H9 (cell line): Measurements from ENCODE around the gene SNUPN. TPM values are rescaled to one million over a fixed set of nuclear protein-coding genes. Genes with fewer than 3 reads are reported as not detected.
A peak's percentile ranks its signal among the peaks of the same experiment; 100 is the strongest.

Source experiments
- DNase-seq: peaks from one replicate; pipeline ENCODE4 v3.0.0-alpha.2; 2017
- H2AFZ ChIP-seq: one replicate; pipeline ENCODE4 v1.6.1; 2013; ENCODE audit warnings: mild to moderate bottlenecking, low read length, control low read depth, moderate library complexity
- H2AK5ac ChIP-seq: 2 replicates; pipeline ENCODE4 v1.6.1; 2013; ENCODE audit warnings: low read length, control low read depth, mixed read lengths; ENCODE audit not compliant: insufficient read length
- H2BK120ac ChIP-seq: one replicate; pipeline ENCODE4 v1.6.1; 2013; ENCODE audit warnings: low read depth, mild to moderate bottlenecking, low read length, control low read depth, inconsistent platforms; ENCODE audit not compliant: poor library complexity, severe bottlenecking
- H2BK12ac ChIP-seq: 2 replicates; pipeline ENCODE4 v1.6.1; 2013; ENCODE audit warnings: low read length, control low read depth, mixed read lengths, low read depth; ENCODE audit not compliant: insufficient read length
- H2BK15ac ChIP-seq: 2 replicates; pipeline ENCODE4 v1.6.1; 2013; ENCODE audit warnings: low read depth, low read length, control low read depth
- H2BK20ac ChIP-seq: one replicate; pipeline ENCODE4 v1.6.1; 2013; ENCODE audit warnings: low read depth, mild to moderate bottlenecking, low read length, control low read depth, inconsistent platforms; ENCODE audit not compliant: poor library complexity, severe bottlenecking
- H2BK5ac ChIP-seq: 2 replicates; pipeline ENCODE4 v1.6.1; 2013; ENCODE audit warnings: low read length, control low read depth, mixed read lengths; ENCODE audit not compliant: insufficient read length
- H3K14ac ChIP-seq: 2 replicates; pipeline ENCODE4 v1.6.1; 2013; ENCODE audit warnings: low read length, control low read depth; ENCODE audit not compliant: insufficient read depth
- H3K18ac ChIP-seq: 2 replicates; pipeline ENCODE4 v1.6.1; 2013; ENCODE audit warnings: low read depth, mild to moderate bottlenecking, mixed read lengths, low read length, control low read depth; ENCODE audit not compliant: insufficient read length
- H3K23ac ChIP-seq: 2 replicates; pipeline ENCODE4 v1.6.1; 2013; ENCODE audit warnings: low read length, control low read depth, mixed read lengths, low read depth; ENCODE audit not compliant: insufficient read length
- H3K23me2 ChIP-seq: 2 replicates; pipeline ENCODE4 v1.6.1; 2013; ENCODE audit warnings: low read depth, mild to moderate bottlenecking, mixed read lengths, low read length, control low read depth; ENCODE audit not compliant: insufficient read length, poor library complexity, severe bottlenecking
- H3K27ac ChIP-seq: 2 replicates; pipeline ENCODE4 v1.5.1; 2013; ENCODE audit warnings: low read length, control low read depth, mixed read lengths, low read depth; ENCODE audit not compliant: insufficient read length
- H3K27me3 ChIP-seq: 2 replicates; pipeline ENCODE4 v1.6.1; 2013; ENCODE audit warnings: low read length, control low read depth, inconsistent platforms; ENCODE audit not compliant: insufficient read depth
- H3K4ac ChIP-seq: 2 replicates; pipeline ENCODE4 v1.6.1; 2013; ENCODE audit warnings: low read depth, mild to moderate bottlenecking, control low read depth, inconsistent platforms, low read length, moderate library complexity
- H3K4me1 ChIP-seq: 2 replicates; pipeline ENCODE4 v1.6.1; 2013; ENCODE audit warnings: low read length, control low read depth, inconsistent platforms; ENCODE audit not compliant: insufficient read depth
- H3K4me2 ChIP-seq: 2 replicates; pipeline ENCODE4 v1.6.1; 2013; ENCODE audit warnings: low read length, control low read depth, mixed read lengths; ENCODE audit not compliant: insufficient read length, insufficient read depth
- H3K56ac ChIP-seq: 2 replicates; pipeline ENCODE4 v1.6.1; 2013; ENCODE audit warnings: low read depth, mild to moderate bottlenecking, mixed read lengths, low read length, control low read depth; ENCODE audit not compliant: insufficient read length
- H3K79me1 ChIP-seq: 2 replicates; pipeline ENCODE4 v1.6.1; 2013; ENCODE audit warnings: low read depth, mild to moderate bottlenecking, moderate library complexity, low read length, control low read depth, inconsistent platforms; ENCODE audit not compliant: insufficient read depth, poor library complexity, severe bottlenecking
- H3K79me2 ChIP-seq: 2 replicates; pipeline ENCODE4 v1.6.1; 2013; ENCODE audit warnings: low read length, control low read depth, inconsistent platforms; ENCODE audit not compliant: insufficient read depth
- H3K9ac ChIP-seq: 2 replicates; pipeline ENCODE4 v1.6.1; 2013; ENCODE audit warnings: low read length, control low read depth, mixed read lengths; ENCODE audit not compliant: insufficient read length; ENCODE audit errors: extremely low read depth
- H3K9me3 ChIP-seq: one replicate; pipeline ENCODE4 v1.6.1; 2013; ENCODE audit warnings: low read depth, low read length, inconsistent platforms; ENCODE audit not compliant: control insufficient read depth
- H3T11ph ChIP-seq: one replicate; pipeline ENCODE4 v1.6.1; 2013; ENCODE audit warnings: mild to moderate bottlenecking, low read length, control low read depth, inconsistent platforms
- H4K20me1 ChIP-seq: one replicate; pipeline ENCODE4 v1.6.1; 2013; ENCODE audit not compliant: control insufficient read depth, insufficient read length, insufficient read depth
- H4K5ac ChIP-seq: 2 replicates; pipeline ENCODE4 v1.6.1; 2013; ENCODE audit warnings: low read depth, mild to moderate bottlenecking, mixed read lengths, low read length, control low read depth; ENCODE audit not compliant: insufficient read length
- H4K8ac ChIP-seq: replicated peaks from 2 replicates; pipeline ENCODE4 v1.6.1; 2013; ENCODE audit warnings: low read length, control low read depth, mixed read lengths, low read depth; ENCODE audit not compliant: insufficient read length
- H4K91ac ChIP-seq: 2 replicates; pipeline ENCODE4 v1.6.1; 2013; ENCODE audit warnings: low read depth, mild to moderate bottlenecking, moderate library complexity, mixed read lengths, low read length, control low read depth; ENCODE audit not compliant: insufficient read length
- H3K27ac Mint-ChIP-seq, 3 experiments: 2 replicates in 2 of 3; 3 replicates in 1 of 3; pipeline ENCODE4 v1.8.0; 2020 to 2021; ENCODE audit warnings: mixed read lengths in 3 of 3, mild to moderate bottlenecking in 1 of 3, moderate library complexity in 1 of 3
- H3K27me3 Mint-ChIP-seq: 2 replicates; pipeline ENCODE4 v1.8.0; 2021; ENCODE audit warnings: low read depth, mild to moderate bottlenecking, moderate library complexity, mixed read lengths
- H3K36me3 Mint-ChIP-seq, 3 experiments: 2 replicates in 2 of 3; 3 replicates in 1 of 3; pipeline ENCODE4 v1.8.0; 2020 to 2021; ENCODE audit warnings: low read depth in 3 of 3, mixed read lengths in 3 of 3; ENCODE audit not compliant: insufficient read depth in 1 of 3
- H3K4me1 Mint-ChIP-seq, 2 experiments: 2 replicates each; pipeline ENCODE4 v1.8.0; 2020; ENCODE audit warnings: mixed read lengths in 2 of 2
- H3K4me3 Mint-ChIP-seq, 2 experiments: 2 replicates in 1 of 2; 3 replicates in 1 of 2; pipeline ENCODE4 v1.8.0; 2020 to 2021; ENCODE audit warnings: mild to moderate bottlenecking in 2 of 2, mixed read lengths in 2 of 2, moderate library complexity in 1 of 2
- H3K9me3 Mint-ChIP-seq, 2 experiments: 2 replicates in 1 of 2; 3 replicates in 1 of 2; pipeline ENCODE4 v1.8.0; 2020; ENCODE audit warnings: mild to moderate bottlenecking in 2 of 2, mixed read lengths in 2 of 2, moderate library complexity in 1 of 2
- total RNA-seq: library from RNA; stranded (reverse); gene quantifications from 2 replicates; pipeline ENCODE4 v1.2.1, GENCODE V29; 2021
- TF ChIP-seq, protein P1 (sequence below): fragments of 200-600 bp; sonication (generic); conservative IDR thresholded peaks from 3 replicates; pipeline ENCODE4 v1.8.0; 2021; ENCODE audit warnings: antibody characterized with exemption, mild to moderate bottlenecking

The SNUPN gene
- total RNA-seq, 1 experiment from 2014 or later, result 32.7 TPM

DNA sequence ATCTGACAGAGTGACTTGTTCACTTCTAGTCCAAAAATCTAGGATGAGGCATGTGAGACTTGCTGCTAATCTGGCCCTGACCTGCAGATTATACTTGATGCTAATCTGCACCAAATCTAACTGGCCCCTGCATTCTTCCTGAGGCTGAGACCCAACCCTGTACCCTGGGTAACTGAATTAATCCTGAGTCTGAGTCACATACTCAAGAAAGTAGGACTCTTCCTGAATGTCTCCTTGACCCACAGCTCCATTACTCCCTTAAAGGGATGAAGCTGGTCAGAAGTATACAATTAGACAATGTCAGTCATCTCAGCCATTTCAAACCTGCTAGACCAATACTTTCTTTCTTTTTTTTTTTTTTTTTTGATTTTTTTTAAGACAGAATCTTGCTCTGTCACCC lies 71.9 kb downstream of the SNUPN start:
- Histone ChIP-seq H4K5ac (no peak overlapping the region), H2BK12ac (no peak overlapping the region), H2BK20ac (no peak overlapping the region), H3K18ac (no peak overlapping the region), H3K4ac (no peak overlapping the region), H3K4me1 (no peaks in the 10 kb centered on the region), H3K79me1 (peaks cover 14% of the 10 kb centered on the region), H2BK120ac (no peak overlapping the region), H3T11ph (no peak overlapping the region), H3K23ac (no peak overlapping the region), H2BK5ac (no peak overlapping the region), H2BK15ac (no peak overlapping the region), H3K79me2 (peaks cover 11% of the 10 kb centered on the region; the same call in 1 of the 2 replicates), H3K9ac (no peak overlapping the region), H3K23me2 (no peaks in the 10 kb centered on the region), H3K9me3 (no peaks in the 10 kb centered on the region), H3K27me3 (no peaks in the 10 kb centered on the region), H3K14ac (no peak overlapping the region), H3K56ac (no peak overlapping the region), H3K4me2 (no peak overlapping the region), H4K20me1 (no peaks in the 10 kb centered on the region), H2AK5ac (no peak overlapping the region), H2AFZ (no peak overlapping the region), H4K8ac (no peak overlapping the region), H3K27ac (no peak overlapping the region), H4K91ac (no peak overlapping the region)
- Mint-ChIP-seq H3K9me3 (no peaks in the 10 kb centered on the region), H3K36me3 (peaks cover 0 to 4% (median 4%) of the 10 kb centered on the region in 3 experiments; a peak in 4 of 7 replicates), H3K4me1 (no peaks in the 10 kb centered on the region; a peak in 1 of 4 replicates), H3K27me3 (no peaks in the 10 kb centered on the region), H3K27ac (peak overlapping the region in 1 of 3 experiments; percentile 16; a peak in 2 of 7 replicates), H3K4me3 (no peak overlapping the region)
- TF ChIP-seq, protein P1, sequence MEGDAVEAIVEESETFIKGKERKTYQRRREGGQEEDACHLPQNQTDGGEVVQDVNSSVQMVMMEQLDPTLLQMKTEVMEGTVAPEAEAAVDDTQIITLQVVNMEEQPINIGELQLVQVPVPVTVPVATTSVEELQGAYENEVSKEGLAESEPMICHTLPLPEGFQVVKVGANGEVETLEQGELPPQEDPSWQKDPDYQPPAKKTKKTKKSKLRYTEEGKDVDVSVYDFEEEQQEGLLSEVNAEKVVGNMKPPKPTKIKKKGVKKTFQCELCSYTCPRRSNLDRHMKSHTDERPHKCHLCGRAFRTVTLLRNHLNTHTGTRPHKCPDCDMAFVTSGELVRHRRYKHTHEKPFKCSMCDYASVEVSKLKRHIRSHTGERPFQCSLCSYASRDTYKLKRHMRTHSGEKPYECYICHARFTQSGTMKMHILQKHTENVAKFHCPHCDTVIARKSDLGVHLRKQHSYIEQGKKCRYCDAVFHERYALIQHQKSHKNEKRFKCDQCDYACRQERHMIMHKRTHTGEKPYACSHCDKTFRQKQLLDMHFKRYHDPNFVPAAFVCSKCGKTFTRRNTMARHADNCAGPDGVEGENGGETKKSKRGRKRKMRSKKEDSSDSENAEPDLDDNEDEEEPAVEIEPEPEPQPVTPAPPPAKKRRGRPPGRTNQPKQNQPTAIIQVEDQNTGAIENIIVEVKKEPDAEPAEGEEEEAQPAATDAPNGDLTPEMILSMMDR, result no peak
- no peak for DNase-seq
